Measurements from ENCODE around the gene SGCD.
"Not testable (repeated sequence)": the region's sequence is repeated elsewhere in the genome, so short reads cannot be mapped to it uniquely, and the experiment has no call there.

The SGCD gene

GRCh38 chr5:156591631-156592030, 264.7 kb downstream of the SGCD start:
- H3K9me3 ChIP-seq (ENCODE audit: control insufficient read depth, low read length), result no peaks in the 10 kb centered on the region
- H3K36me3 ChIP-seq (ENCODE audit: control insufficient read depth, insufficient read depth, low read length), result no peaks in the 10 kb centered on the region
- H3K27ac ChIP-seq (ENCODE audit: low read depth, low read length, severe bottlenecking), result no peak overlapping the region
- H3K4me1 ChIP-seq (ENCODE audit: control insufficient read depth, insufficient read depth, low read length, poor library complexity, severe bottlenecking), result no peaks in the 10 kb centered on the region
- H3K4me3 ChIP-seq (ENCODE audit: extremely low read depth, insufficient read depth, low read length, poor library complexity, severe bottlenecking), result no peak overlapping the region

- Histone ChIP-seq H3K27ac (ENCODE audit: low read depth, low read length, severe bottlenecking) (no peak overlapping the region), H3K9me3 (ENCODE audit: control insufficient read depth, low read length) (no peaks in the 10 kb centered on the region), H3K36me3 (ENCODE audit: control insufficient read depth, insufficient read depth, low read length) (no peaks in the 10 kb centered on the region), H3K4me1 (ENCODE audit: control insufficient read depth, insufficient read depth, low read length, poor library complexity, severe bottlenecking) (no peaks in the 10 kb centered on the region), H3K4me3 (ENCODE audit: extremely low read depth, insufficient read depth, low read length, poor library complexity, severe bottlenecking) (no peak overlapping the region)
- WGBS, 2 experiments (ENCODE audit: insufficient coverage in 2 of 2), result no CpG with 5 or more reads among the region's 1 CpG
These were observed 266.6 kb downstream of the SGCD start for GRCh38 chr5:156593546-156593945.

GRCh38 chr5:156594406-156594805, 267.4 kb downstream of the SGCD start:
- Histone ChIP-seq H3K36me3 (ENCODE audit: control insufficient read depth, insufficient read depth, low read length) (no peaks in the 10 kb centered on the region), H3K4me1 (ENCODE audit: control insufficient read depth, insufficient read depth, low read length, poor library complexity, severe bottlenecking) (peaks cover 3% of the 10 kb centered on the region)
- WGBS, 2 experiments (ENCODE audit: insufficient coverage in 2 of 2), result 71% methylated on average over 1 of the region's 1 CpG; no CpG with 5 or more reads in 1 of the 2 experiments

GRCh38 chr5:156595132-156595787, 268.3 kb downstream of the SGCD start:
- peak overlapping the region; percentile 31 for H3K27ac ChIP-seq (ENCODE audit: low read depth, low read length, severe bottlenecking)
- no peaks in the 10 kb centered on the region for H3K9me3 ChIP-seq (ENCODE audit: control insufficient read depth, low read length)
- no peaks in the 10 kb centered on the region for H3K36me3 ChIP-seq (ENCODE audit: control insufficient read depth, insufficient read depth, low read length)
- no peak overlapping the region for H3K4me3 ChIP-seq (ENCODE audit: extremely low read depth, insufficient read depth, low read length, poor library complexity, severe bottlenecking)
- 79 to 97% methylated on average over 1 to 3 of the region's 4 CpGs for WGBS, 2 experiments (ENCODE audit: insufficient coverage in 2 of 2)
- peaks cover 3% of the 10 kb centered on the region for H3K4me1 ChIP-seq (ENCODE audit: control insufficient read depth, insufficient read depth, low read length, poor library complexity, severe bottlenecking)

More at GRCh38 chr5:156594406-156594805, 267.4 kb downstream of the SGCD start:
- Histone ChIP-seq H3K9me3 (ENCODE audit: control insufficient read depth, low read length) (no peaks in the 10 kb centered on the region), H3K27ac (ENCODE audit: low read depth, low read length, severe bottlenecking) (no peak overlapping the region), H3K4me3 (ENCODE audit: extremely low read depth, insufficient read depth, low read length, poor library complexity, severe bottlenecking) (no peak overlapping the region)

- peaks cover 3% of the 10 kb centered on the region for H3K4me1 ChIP-seq (ENCODE audit: control insufficient read depth, insufficient read depth, low read length, poor library complexity, severe bottlenecking)
- peaks cover 8% of the 10 kb centered on the region for H3K9me3 ChIP-seq (ENCODE audit: control insufficient read depth, low read length)
- H3K36me3 ChIP-seq (ENCODE audit: control insufficient read depth, insufficient read depth, low read length), result no peaks in the 10 kb centered on the region
- H3K4me3 ChIP-seq (ENCODE audit: extremely low read depth, insufficient read depth, low read length, poor library complexity, severe bottlenecking), result no peak overlapping the region
- 0% methylated on average over 1 of the region's 3 CpGs; no CpG with 5 or more reads in 1 of the 2 experiments for WGBS, 2 experiments (ENCODE audit: insufficient coverage in 2 of 2)
- no peak overlapping the region for H3K27ac ChIP-seq (ENCODE audit: low read depth, low read length, severe bottlenecking)
These were observed 270.3 kb downstream of the SGCD start for GRCh38 chr5:156597276-156597675.

GRCh38 chr5:156598964-156599363, 272.0 kb downstream of the SGCD start:
- Histone ChIP-seq H3K4me1 (ENCODE audit: control insufficient read depth, insufficient read depth, low read length, poor library complexity, severe bottlenecking) (peaks cover 3% of the 10 kb centered on the region), H3K9me3 (ENCODE audit: control insufficient read depth, low read length) (peaks cover 14% of the 10 kb centered on the region), H3K27ac (ENCODE audit: low read depth, low read length, severe bottlenecking) (no peak overlapping the region), H3K36me3 (ENCODE audit: control insufficient read depth, insufficient read depth, low read length) (no peaks in the 10 kb centered on the region), H3K4me3 (ENCODE audit: extremely low read depth, insufficient read depth, low read length, poor library complexity, severe bottlenecking) (no peak overlapping the region)
- WGBS, 2 experiments (ENCODE audit: insufficient coverage in 2 of 2), result 80 to 88% methylated on average over 1 of the region's 2 CpGs

- WGBS, 2 experiments (ENCODE audit: insufficient coverage in 2 of 2), result 77 to 85% methylated on average over 5 to 9 of the region's 11 CpGs
- not testable (repeated sequence) for H3K4me3 ChIP-seq (ENCODE audit: extremely low read depth, insufficient read depth, low read length, poor library complexity, severe bottlenecking); H3K9me3 ChIP-seq (ENCODE audit: control insufficient read depth, low read length); H3K4me1 ChIP-seq (ENCODE audit: control insufficient read depth, insufficient read depth, low read length, poor library complexity, severe bottlenecking); H3K27ac ChIP-seq (ENCODE audit: low read depth, low read length, severe bottlenecking); H3K36me3 ChIP-seq (ENCODE audit: control insufficient read depth, insufficient read depth, low read length)
These were observed 283.6 kb downstream of the SGCD start for GRCh38 chr5:156610582-156610981.

- Histone ChIP-seq H3K27ac (ENCODE audit: low read depth, low read length, severe bottlenecking) (no peak overlapping the region), H3K4me3 (ENCODE audit: extremely low read depth, insufficient read depth, low read length, poor library complexity, severe bottlenecking) (no peak overlapping the region)
These were observed 288.9 kb downstream of the SGCD start for GRCh38 chr5:156615901-156616300.

GRCh38 chr5:156617426-156617825, 290.5 kb downstream of the SGCD start:
- Histone ChIP-seq H3K4me3 (ENCODE audit: extremely low read depth, insufficient read depth, low read length, poor library complexity, severe bottlenecking) (no peak overlapping the region), H3K4me1 (ENCODE audit: control insufficient read depth, insufficient read depth, low read length, poor library complexity, severe bottlenecking) (no peaks in the 10 kb centered on the region), H3K9me3 (ENCODE audit: control insufficient read depth, low read length) (no peaks in the 10 kb centered on the region), H3K27ac (ENCODE audit: low read depth, low read length, severe bottlenecking) (no peak overlapping the region), H3K36me3 (ENCODE audit: control insufficient read depth, insufficient read depth, low read length) (no peaks in the 10 kb centered on the region)
- 83 to 92% methylated on average over 1 to 2 of the region's 2 CpGs for WGBS, 2 experiments (ENCODE audit: insufficient coverage in 2 of 2)

More at GRCh38 chr5:156615901-156616300, 288.9 kb downstream of the SGCD start:
- WGBS, 2 experiments (ENCODE audit: insufficient coverage in 2 of 2), result 84 to 90% methylated on average over 1 to 2 of the region's 2 CpGs
- Histone ChIP-seq H3K9me3 (ENCODE audit: control insufficient read depth, low read length) (no peaks in the 10 kb centered on the region), H3K36me3 (ENCODE audit: control insufficient read depth, insufficient read depth, low read length) (no peaks in the 10 kb centered on the region), H3K4me1 (ENCODE audit: control insufficient read depth, insufficient read depth, low read length, poor library complexity, severe bottlenecking) (no peaks in the 10 kb centered on the region)

GRCh38 chr5:156618601-156619000, 291.6 kb downstream of the SGCD start:
- H3K27ac ChIP-seq (ENCODE audit: low read depth, low read length, severe bottlenecking), result no peak overlapping the region
- 93 to 100% methylated on average over 3 to 4 of the region's 8 CpGs for WGBS, 2 experiments (ENCODE audit: insufficient coverage in 2 of 2)
- no peaks in the 10 kb centered on the region for H3K9me3 ChIP-seq (ENCODE audit: control insufficient read depth, low read length)
- H3K4me3 ChIP-seq (ENCODE audit: extremely low read depth, insufficient read depth, low read length, poor library complexity, severe bottlenecking), result no peak overlapping the region
- no peaks in the 10 kb centered on the region for H3K4me1 ChIP-seq (ENCODE audit: control insufficient read depth, insufficient read depth, low read length, poor library complexity, severe bottlenecking)
- H3K36me3 ChIP-seq (ENCODE audit: control insufficient read depth, insufficient read depth, low read length), result no peaks in the 10 kb centered on the region

GRCh38 chr5:156621719-156622118, 294.8 kb downstream of the SGCD start:
- no peak overlapping the region for H3K4me3 ChIP-seq (ENCODE audit: extremely low read depth, insufficient read depth, low read length, poor library complexity, severe bottlenecking)
- no peak overlapping the region for H3K27ac ChIP-seq (ENCODE audit: low read depth, low read length, severe bottlenecking)
- WGBS, 2 experiments (ENCODE audit: insufficient coverage in 2 of 2), result no CpG with 5 or more reads among the region's 1 CpG
- no peaks in the 10 kb centered on the region for H3K36me3 ChIP-seq (ENCODE audit: control insufficient read depth, insufficient read depth, low read length)
- no peaks in the 10 kb centered on the region for H3K4me1 ChIP-seq (ENCODE audit: control insufficient read depth, insufficient read depth, low read length, poor library complexity, severe bottlenecking)
- H3K9me3 ChIP-seq (ENCODE audit: control insufficient read depth, low read length), result no peaks in the 10 kb centered on the region

Data from mesodermal cell (in vitro differentiated cells).